ENCODE measurements around the gene SLC9A9.
"Not testable (repeated sequence)": the region's sequence is repeated elsewhere in the genome, so short reads cannot be mapped to it uniquely, and the experiment has no call there.

Gene SLC9A9

GRCh38 chr3:143306407-143306806 lies 541.9 kb downstream of the SLC9A9 start:
- DNase-seq: no peak

- peak; percentile 78 for DNase-seq
These were observed 545.6 kb downstream of the SLC9A9 start for GRCh38 chr3:143302638-143303171.

GRCh38 chr3:143301031-143301901 lies 547.0 kb downstream of the SLC9A9 start:
- DNase-seq: no peak

GRCh38 chr3:143298886-143299535 lies 549.3 kb downstream of the SLC9A9 start:
- no peak for DNase-seq

GRCh38 chr3:143298380-143298779 lies 549.9 kb downstream of the SLC9A9 start:
- no peak for DNase-seq

- no peak for DNase-seq
These were observed 552.8 kb downstream of the SLC9A9 start for GRCh38 chr3:143295201-143296080.

GRCh38 chr3:143294188-143294587 lies 554.1 kb downstream of the SLC9A9 start:
- no peak for DNase-seq

- no peak for DNase-seq
These were observed 556.3 kb downstream of the SLC9A9 start for GRCh38 chr3:143291836-143292447.

GRCh38 chr3:143288944-143289343 lies 559.3 kb downstream of the SLC9A9 start:
- DNase-seq: no peak

GRCh38 chr3:143287403-143287802 lies 560.9 kb downstream of the SLC9A9 start:
- DNase-seq: no peak

GRCh38 chr3:143286392-143287010 lies 561.8 kb downstream of the SLC9A9 start:
- no peak for DNase-seq

GRCh38 chr3:143283432-143284128 lies 564.7 kb downstream of the SLC9A9 start:
- DNase-seq: peak; percentile 44

- no peak for DNase-seq
These were observed 567.3 kb downstream of the SLC9A9 start for GRCh38 chr3:143280984-143281383.

- DNase-seq: not testable (repeated sequence)
These were observed 568.7 kb downstream of the SLC9A9 start for GRCh38 chr3:143279567-143279966.

GRCh38 chr3:143278721-143279120 lies 569.5 kb downstream of the SLC9A9 start:
- DNase-seq: no peak

- no peak for DNase-seq
These were observed 570.7 kb downstream of the SLC9A9 start for GRCh38 chr3:143277531-143277930.

- no peak for DNase-seq
These were observed 571.7 kb downstream of the SLC9A9 start for GRCh38 chr3:143276592-143276991.

- DNase-seq: no peak
These were observed 574.1 kb downstream of the SLC9A9 start for GRCh38 chr3:143273975-143274690.

- DNase-seq: no peak
These were observed 577.1 kb downstream of the SLC9A9 start for GRCh38 chr3:143271136-143271535.

- no peak for DNase-seq
These were observed 578.5 kb downstream of the SLC9A9 start for GRCh38 chr3:143269741-143270140.

GRCh38 chr3:143267989-143268388 lies 580.3 kb downstream of the SLC9A9 start:
- DNase-seq: no peak
